C4-2B (cell line): ENCODE data around the gene RHAG.

ENCODE experiments used
- ZFX ChIP-seq: fragments of 450-650 bp; IDR thresholded peaks from 2 replicates; pipeline ENCODE4 v1.6.1; 2017
- TF ChIP-seq, protein P1 (sequence below): fragments of 450-650 bp; conservative IDR thresholded peaks from 2 replicates; pipeline ENCODE4 v1.5.1; 2017; ENCODE audit warnings: mild to moderate bottlenecking

DNA sequence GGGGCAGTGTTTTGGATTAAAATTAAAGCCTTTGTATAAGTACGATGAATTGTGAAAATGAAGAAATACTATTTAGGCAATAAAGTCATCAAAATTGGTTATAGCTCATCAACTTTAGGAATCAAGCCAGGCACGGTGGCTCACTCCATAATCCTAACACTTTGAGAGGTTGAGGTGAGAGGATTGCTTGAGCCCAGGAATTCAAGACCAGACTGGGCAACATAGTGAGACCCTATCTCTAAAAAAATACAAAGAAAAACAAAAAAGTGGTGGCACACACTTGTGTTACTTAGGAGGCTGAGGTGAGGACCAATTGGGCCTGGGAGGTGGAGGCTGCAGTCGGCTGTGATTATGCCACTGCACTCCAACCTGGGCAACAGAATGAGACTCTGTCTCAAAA is 8.5 kb upstream of the RHAG start:
- TF ChIP-seq, protein P1, sequence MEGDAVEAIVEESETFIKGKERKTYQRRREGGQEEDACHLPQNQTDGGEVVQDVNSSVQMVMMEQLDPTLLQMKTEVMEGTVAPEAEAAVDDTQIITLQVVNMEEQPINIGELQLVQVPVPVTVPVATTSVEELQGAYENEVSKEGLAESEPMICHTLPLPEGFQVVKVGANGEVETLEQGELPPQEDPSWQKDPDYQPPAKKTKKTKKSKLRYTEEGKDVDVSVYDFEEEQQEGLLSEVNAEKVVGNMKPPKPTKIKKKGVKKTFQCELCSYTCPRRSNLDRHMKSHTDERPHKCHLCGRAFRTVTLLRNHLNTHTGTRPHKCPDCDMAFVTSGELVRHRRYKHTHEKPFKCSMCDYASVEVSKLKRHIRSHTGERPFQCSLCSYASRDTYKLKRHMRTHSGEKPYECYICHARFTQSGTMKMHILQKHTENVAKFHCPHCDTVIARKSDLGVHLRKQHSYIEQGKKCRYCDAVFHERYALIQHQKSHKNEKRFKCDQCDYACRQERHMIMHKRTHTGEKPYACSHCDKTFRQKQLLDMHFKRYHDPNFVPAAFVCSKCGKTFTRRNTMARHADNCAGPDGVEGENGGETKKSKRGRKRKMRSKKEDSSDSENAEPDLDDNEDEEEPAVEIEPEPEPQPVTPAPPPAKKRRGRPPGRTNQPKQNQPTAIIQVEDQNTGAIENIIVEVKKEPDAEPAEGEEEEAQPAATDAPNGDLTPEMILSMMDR = no peak
- TF ChIP-seq ZFX = no peak
